ENCODE data around the gene MAGI2.

- no peak for TF ChIP-seq SPI1 (IDR thresholded peaks at IDR 0.05; ENCODE audit: low read depth, low read length)
- no peak for TF ChIP-seq POLR2A (IDR thresholded peaks at IDR 0.05; ENCODE audit: low read depth, low read length)
- no peak for TF ChIP-seq POLR2AphosphoS5 (IDR thresholded peaks at IDR 0.05; ENCODE audit: low read depth, low read length)
- no peak for TF ChIP-seq TAF1 (IDR thresholded peaks at IDR 0.05; ENCODE audit: low read depth, low read length)
These were observed 776.1 kb downstream of the MAGI2 start for GRCh38 chr7:78677391-78677790.

All from GM12891 (cell line).